Hepatocyte (in vitro differentiated cells): Measurements from ENCODE around the gene UBE2E2.

Source experiments
- EZH2phosphoT487 ChIP-seq: fragments of 200-600 bp; sonication (generic); IDR thresholded peaks from one replicate; pipeline ENCODE4 v1.6.1; 2018; ENCODE audit warnings: antibody characterized with exemption, mild to moderate bottlenecking, low read depth, moderate library complexity; ENCODE audit not compliant: unreplicated experiment, severe bottlenecking
- TF ChIP-seq, protein P1 (sequence below): fragments of 200-600 bp; sonication (generic); IDR thresholded peaks from 2 replicates; pipeline ENCODE4 v1.5.1; 2016; ENCODE audit warnings: antibody characterized with exemption, mild to moderate bottlenecking; ENCODE audit not compliant: poor library complexity

DNA sequence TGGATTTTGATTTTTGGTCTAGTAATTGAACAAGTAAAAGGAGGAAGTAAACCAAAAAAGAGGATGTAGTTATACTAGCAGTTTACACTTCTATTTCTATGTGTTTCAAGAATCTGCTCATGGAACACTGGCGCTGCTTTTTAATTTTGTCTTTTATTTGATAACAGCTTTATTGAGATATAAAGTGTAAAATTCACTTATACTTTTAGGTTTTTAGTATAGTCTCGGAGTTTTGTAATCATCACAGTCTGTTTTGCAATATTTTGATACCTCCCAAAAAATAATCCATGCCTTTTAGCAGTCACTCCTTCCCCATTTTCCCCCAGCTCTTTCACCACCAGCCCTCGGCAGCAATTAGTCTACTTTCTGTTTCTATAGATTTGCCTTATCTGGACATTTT, 18.0 kb downstream of the UBE2E2 start:
- TF ChIP-seq, protein P1, sequence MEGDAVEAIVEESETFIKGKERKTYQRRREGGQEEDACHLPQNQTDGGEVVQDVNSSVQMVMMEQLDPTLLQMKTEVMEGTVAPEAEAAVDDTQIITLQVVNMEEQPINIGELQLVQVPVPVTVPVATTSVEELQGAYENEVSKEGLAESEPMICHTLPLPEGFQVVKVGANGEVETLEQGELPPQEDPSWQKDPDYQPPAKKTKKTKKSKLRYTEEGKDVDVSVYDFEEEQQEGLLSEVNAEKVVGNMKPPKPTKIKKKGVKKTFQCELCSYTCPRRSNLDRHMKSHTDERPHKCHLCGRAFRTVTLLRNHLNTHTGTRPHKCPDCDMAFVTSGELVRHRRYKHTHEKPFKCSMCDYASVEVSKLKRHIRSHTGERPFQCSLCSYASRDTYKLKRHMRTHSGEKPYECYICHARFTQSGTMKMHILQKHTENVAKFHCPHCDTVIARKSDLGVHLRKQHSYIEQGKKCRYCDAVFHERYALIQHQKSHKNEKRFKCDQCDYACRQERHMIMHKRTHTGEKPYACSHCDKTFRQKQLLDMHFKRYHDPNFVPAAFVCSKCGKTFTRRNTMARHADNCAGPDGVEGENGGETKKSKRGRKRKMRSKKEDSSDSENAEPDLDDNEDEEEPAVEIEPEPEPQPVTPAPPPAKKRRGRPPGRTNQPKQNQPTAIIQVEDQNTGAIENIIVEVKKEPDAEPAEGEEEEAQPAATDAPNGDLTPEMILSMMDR: no peak
- no peak for TF ChIP-seq EZH2phosphoT487
